Esophagus squamous epithelium (tissue), 5 donors: Measurements from ENCODE around the gene SNX24. TPM values are rescaled to one million over a fixed set of nuclear protein-coding genes. Genes with fewer than 3 reads are reported as not detected.
A peak's percentile ranks its signal among the peaks of the same experiment; 100 is the strongest.

Experiments
- DNase-seq: peaks from one replicate; lab custom pipeline; 2025; lab: John Stamatoyannopoulos, UW
- H3K27ac ChIP-seq, 4 donors: fragments of 200-600 bp; sonication (generic); one replicate each; pipeline ENCODE4 v1.5.1; 2016 to 2019; ENCODE audit warnings: mild to moderate bottlenecking in 1 of 4
- H3K27me3 ChIP-seq, 4 donors: fragments of 200-600 bp; sonication (generic); 1 replicate in 3 of 4; 2 replicates in 1 of 4; pipeline versions ENCODE4 v1.5.1 to v1.6.0; 2017 to 2021; ENCODE audit warnings: antibody characterized with exemption in 1 of 4
- H3K36me3 ChIP-seq, 3 donors: fragments of 200-600 bp; sonication (generic); one replicate each; pipeline ENCODE4 v1.5.1; 2016 to 2019
- H3K4me1 ChIP-seq, 3 donors: fragments of 200-600 bp; sonication (generic); one replicate each; pipeline ENCODE4 v1.5.1; 2017 to 2019
- H3K4me3 ChIP-seq, 4 donors: fragments of 200-600 bp; sonication (generic); 1 replicate in 3 of 4; 2 replicates in 1 of 4; pipeline ENCODE4 v1.5.1; 2016 to 2019; ENCODE audit warnings: mild to moderate bottlenecking in 2 of 4, moderate library complexity in 1 of 4
- H3K9me3 ChIP-seq, 3 donors: fragments of 200-600 bp; sonication (generic); one replicate each; pipeline ENCODE4 v1.5.1; 2016 to 2019
- POLR2A ChIP-seq, 4 donors: fragments of 450-650 bp; IDR thresholded peaks; one replicate each; pipeline ENCODE4 v1.6.1; 2017; ENCODE audit warnings: antibody characterized with exemption in 4 of 4, mild to moderate bottlenecking in 4 of 4, moderate library complexity in 3 of 4
- WGBS, 2 donors: methylation state at CpG; one replicate each; pipeline ENCODE4 v1.1.5; 2018; 5-methylcytosine and 5-hydroxymethylcytosine counted together
- intact Hi-C: fragments of 100-400 bp; cut with DNase I; formaldehyde crosslinking; loops from one replicate; pipeline ENCODE4 v1.15.0; 2022
- total RNA-seq, 4 donors: library from RNA; depleted of rRNA; stranded (reverse); fragments of >200 nt; gene quantifications; one replicate each; pipeline ENCODE4 v1.1.0, GENCODE V29; 2016
- TF ChIP-seq, protein P1 (sequence below), 6 experiments: fragments of 450-650 bp in 4 of 6; fragments of 200-600 bp in 2 of 6; sonication (generic) in 2 of 6; IDR thresholded peaks; one replicate each; pipeline ENCODE4 v1.5.1; 2016 to 2019; ENCODE audit warnings: antibody characterized with exemption in 6 of 6, mild to moderate bottlenecking in 4 of 6, moderate library complexity in 4 of 6
- donor health status: DM: yes; HTN: yes; CAD: no.

SNX24 gene
- total RNA-seq, 4 donors from 2014 or later: 24.4 to 35.3 (median 28.6) TPM

DNA sequence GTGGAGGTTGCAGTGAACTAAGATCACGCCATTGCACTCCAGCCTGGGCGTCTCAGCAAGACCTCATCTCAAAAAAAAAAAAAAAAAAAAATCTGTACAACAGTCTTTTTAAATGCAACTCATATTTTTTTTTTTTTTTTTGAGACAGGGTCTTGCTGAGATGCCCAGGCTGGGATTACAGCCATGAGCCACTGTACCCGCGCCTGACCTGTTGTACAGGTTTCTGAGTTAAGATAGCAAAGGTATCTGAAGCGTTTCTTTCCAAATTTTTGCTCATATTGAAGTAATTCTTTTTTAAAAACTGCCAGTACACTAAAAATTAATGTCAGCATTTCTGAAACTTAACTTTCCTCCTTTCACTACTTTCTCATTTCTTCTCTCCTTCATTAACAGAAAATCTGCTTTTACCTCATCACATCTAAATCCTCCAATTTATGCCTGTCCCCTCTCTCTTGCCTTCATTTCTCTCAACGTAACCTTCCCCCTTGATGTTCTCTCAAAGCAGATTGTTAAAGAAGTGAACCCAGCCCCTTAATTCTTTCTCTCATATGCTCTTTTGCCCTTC, 3.3 kb upstream of the SNX24 start:
- Histone ChIP-seq H3K27me3 (no peaks in the 10 kb centered on the region), H3K27ac (no peak overlapping the region), H3K9me3 (no peaks in the 10 kb centered on the region), H3K4me3 (no peak overlapping the region), H3K4me1 (peaks cover 0 to 25% (median 0%) of the 10 kb centered on the region in 3 donors), H3K36me3 (no peaks in the 10 kb centered on the region)
- TF ChIP-seq, protein P1, sequence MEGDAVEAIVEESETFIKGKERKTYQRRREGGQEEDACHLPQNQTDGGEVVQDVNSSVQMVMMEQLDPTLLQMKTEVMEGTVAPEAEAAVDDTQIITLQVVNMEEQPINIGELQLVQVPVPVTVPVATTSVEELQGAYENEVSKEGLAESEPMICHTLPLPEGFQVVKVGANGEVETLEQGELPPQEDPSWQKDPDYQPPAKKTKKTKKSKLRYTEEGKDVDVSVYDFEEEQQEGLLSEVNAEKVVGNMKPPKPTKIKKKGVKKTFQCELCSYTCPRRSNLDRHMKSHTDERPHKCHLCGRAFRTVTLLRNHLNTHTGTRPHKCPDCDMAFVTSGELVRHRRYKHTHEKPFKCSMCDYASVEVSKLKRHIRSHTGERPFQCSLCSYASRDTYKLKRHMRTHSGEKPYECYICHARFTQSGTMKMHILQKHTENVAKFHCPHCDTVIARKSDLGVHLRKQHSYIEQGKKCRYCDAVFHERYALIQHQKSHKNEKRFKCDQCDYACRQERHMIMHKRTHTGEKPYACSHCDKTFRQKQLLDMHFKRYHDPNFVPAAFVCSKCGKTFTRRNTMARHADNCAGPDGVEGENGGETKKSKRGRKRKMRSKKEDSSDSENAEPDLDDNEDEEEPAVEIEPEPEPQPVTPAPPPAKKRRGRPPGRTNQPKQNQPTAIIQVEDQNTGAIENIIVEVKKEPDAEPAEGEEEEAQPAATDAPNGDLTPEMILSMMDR (IDR thresholded peaks at IDR 0.05): no peak
- no peak for TF ChIP-seq POLR2A (IDR thresholded peaks at IDR 0.05)
- WGBS, 2 donors: 86 to 96% methylated on average over 6 of the region's 6 CpGs
- intact Hi-C loops: no loop called here
- DNase-seq: no peak

DNA sequence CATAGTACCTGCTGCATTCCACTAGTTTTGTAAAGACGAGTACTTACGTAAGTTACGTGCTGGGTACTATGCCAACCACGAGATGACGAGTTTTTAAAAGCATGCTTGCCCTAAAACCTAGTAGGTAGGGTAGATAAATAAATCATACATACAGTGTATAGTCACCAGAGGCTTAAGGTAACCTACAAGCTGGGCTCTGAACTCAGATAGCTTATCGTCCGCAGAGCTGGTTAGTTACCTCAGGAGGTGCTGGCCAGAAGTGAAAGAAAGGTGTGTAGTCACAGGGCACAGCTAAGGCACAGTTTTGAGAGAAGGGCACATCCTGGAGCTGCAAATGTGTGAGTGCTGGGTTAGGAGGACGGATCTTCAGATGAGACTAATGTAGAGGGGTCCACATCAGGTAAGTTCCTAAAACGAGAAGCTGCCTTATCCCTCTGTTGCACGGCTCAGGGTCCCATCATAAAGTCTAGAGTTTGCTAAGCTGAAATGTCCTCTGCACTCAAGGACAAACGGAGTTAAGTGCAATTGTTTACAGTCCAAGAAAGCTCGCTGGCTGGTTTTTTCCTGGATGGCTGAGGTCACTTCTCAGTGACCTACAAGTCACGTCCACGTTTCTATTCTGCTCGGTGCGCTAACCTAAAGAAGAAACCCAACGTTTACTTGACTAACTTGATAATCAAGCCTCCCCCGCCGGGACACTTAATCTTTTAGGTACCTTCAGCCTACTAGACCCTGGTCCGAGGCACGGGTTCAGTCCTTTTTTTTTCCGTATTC, 1.1 kb upstream of the SNX24 start:
- DNase-seq: no peak
- WGBS, 2 donors: 30 to 31% methylated on average over 22 of the region's 22 CpGs
- no peaks in the 10 kb centered on the region for H3K27me3 ChIP-seq
- H3K4me3 ChIP-seq: peak overlapping the region; percentile 80 to 97 (median 86)
- H3K27ac ChIP-seq: peak overlapping the region; percentile 95 to 99 (median 96)
- no peak for TF ChIP-seq POLR2A (IDR thresholded peaks at IDR 0.05)
- TF ChIP-seq, protein P1 (IDR thresholded peaks at IDR 0.05): no peak
- H3K4me1 ChIP-seq: peaks cover 0 to 40% (median 0%) of the 10 kb centered on the region in 3 donors
- H3K36me3 ChIP-seq: no peaks in the 10 kb centered on the region
- no peaks in the 10 kb centered on the region for H3K9me3 ChIP-seq
- intact Hi-C loops: no loop called here

DNA sequence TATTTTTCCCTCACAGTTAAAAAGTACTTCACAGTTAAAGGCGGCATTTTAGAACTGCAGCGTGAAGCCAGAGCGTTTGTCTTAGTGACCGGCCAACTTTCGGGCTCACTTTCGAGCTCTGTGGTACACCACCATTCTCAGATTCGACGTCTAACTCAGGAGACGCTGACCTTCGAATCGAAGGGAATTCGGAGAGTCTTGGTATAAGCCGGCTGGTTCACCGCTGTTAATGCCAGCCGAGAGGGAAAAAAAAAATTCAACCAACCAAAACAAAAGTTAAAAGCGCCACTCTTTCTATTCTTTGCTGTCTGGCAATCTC, 544 bp upstream of the SNX24 start:
- DNase-seq: no peak
- TF ChIP-seq, protein P1 (IDR thresholded peaks at IDR 0.05): no peak
- TF ChIP-seq POLR2A (IDR thresholded peaks at IDR 0.05): no peak
- peaks cover 0 to 45% (median 0%) of the 10 kb centered on the region in 3 donors for H3K4me1 ChIP-seq
- H3K27ac ChIP-seq: peak overlapping the region; percentile 95 to 99 (median 96)
- peak overlapping the region; percentile 80 to 97 (median 86) for H3K4me3 ChIP-seq
- H3K36me3 ChIP-seq: no peaks in the 10 kb centered on the region
- no peaks in the 10 kb centered on the region for H3K9me3 ChIP-seq
- no peaks in the 10 kb centered on the region for H3K27me3 ChIP-seq
- intact Hi-C loops: no loop called here
- 2% methylated on average over 10 to 16 of the region's 16 CpGs for WGBS, 2 donors

DNA sequence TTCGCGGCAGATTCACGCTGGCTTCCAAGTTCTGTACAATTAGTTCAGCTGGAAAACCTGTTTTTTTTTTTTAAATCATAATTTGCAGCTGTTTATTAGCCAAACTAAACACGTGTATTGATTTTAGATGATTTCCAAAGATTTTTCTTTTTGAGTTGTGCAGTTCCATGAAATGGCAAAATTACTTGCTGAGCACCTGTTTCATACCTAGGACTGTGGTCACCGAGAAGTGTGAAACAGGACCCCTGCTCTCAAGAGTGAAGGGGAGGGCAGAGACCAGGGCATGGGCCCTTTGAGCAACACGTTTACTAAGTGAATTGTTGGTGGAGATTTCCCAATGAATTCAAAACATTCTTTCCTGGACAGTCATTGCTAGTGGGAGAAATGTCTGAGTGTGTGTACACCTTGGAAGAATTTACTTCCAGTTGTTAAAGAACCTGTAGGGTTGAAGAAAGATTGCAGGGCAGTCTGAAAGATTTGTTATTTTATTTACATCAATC, 688 bp downstream of the SNX24 start:
- Histone ChIP-seq H3K36me3 (no peaks in the 10 kb centered on the region), H3K4me3 (peak overlapping the region; percentile 80 to 97 (median 86)), H3K4me1 (peaks cover 0 to 57% (median 0%) of the 10 kb centered on the region in 3 donors), H3K27me3 (no peaks in the 10 kb centered on the region), H3K9me3 (no peaks in the 10 kb centered on the region), H3K27ac (peak overlapping the region; percentile 95 to 99 (median 96))
- 2 to 3% methylated on average over 6 of the region's 6 CpGs for WGBS, 2 donors
- DNase-seq: no peak
- intact Hi-C loops: no loop called here
- no peak for TF ChIP-seq POLR2A (IDR thresholded peaks at IDR 0.05)
- TF ChIP-seq, protein P1 (IDR thresholded peaks at IDR 0.05): no peak

DNA sequence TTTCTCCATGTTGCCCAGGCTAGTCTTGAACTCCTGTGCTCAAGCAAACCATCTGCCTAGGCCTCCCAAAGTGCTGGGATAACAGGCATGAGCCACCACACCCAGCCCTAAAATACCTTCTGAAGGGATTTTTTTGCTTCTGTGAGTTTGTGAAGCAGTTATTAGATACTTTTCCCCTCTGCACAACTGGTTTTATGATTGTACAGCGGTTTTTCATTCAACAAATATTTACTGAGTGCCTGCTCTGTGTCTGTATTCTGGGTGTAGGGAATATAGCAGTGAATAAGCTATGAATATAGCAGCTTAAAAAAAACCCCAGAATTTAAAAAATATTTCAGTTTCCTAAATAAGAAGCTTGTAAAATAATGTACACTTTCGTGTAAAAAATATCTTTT, 2.3 kb downstream of the SNX24 start:
- intact Hi-C loops: no loop called here

More for the DNA sequence above, 2.3 kb downstream of the SNX24 start:
- H3K9me3 ChIP-seq: no peaks in the 10 kb centered on the region
- H3K36me3 ChIP-seq: no peaks in the 10 kb centered on the region
- DNase-seq: no peak
- no peaks in the 10 kb centered on the region for H3K27me3 ChIP-seq
- 87 to 92% methylated on average over 2 of the region's 2 CpGs for WGBS, 2 donors
- H3K4me3 ChIP-seq: no peak overlapping the region
- H3K27ac ChIP-seq: peak overlapping the region in 2 of 4 donors; percentile 44 to 45
- no peak for TF ChIP-seq POLR2A (IDR thresholded peaks at IDR 0.05)
- TF ChIP-seq, protein P1 (IDR thresholded peaks at IDR 0.05): no peak
- H3K4me1 ChIP-seq: peaks cover 0 to 59% (median 0%) of the 10 kb centered on the region in 3 donors
